HepG2 (cell line): Measurements from ENCODE around the gene TTBK2. TPM values are rescaled to one million over a fixed set of nuclear protein-coding genes. Genes with fewer than 3 reads are reported as not detected.

Source experiments
- ATF6 ChIP-seq: sonication (generic); formaldehyde crosslinking; conservative IDR thresholded peaks from 2 replicates; pipeline ENCODE4 v1.4.0; 2020; ENCODE audit warnings: missing genetic modification reagents
- FOSL1 ChIP-seq: sonication (generic); formaldehyde crosslinking; IDR thresholded peaks from 2 replicates; pipeline ENCODE4 v1.9.0; 2021; ENCODE audit warnings: missing genetic modification reagents, borderline replicate concordance
- GATAD2A ChIP-seq: IDR thresholded peaks from 2 replicates; pipeline ENCODE4 v1.6.1; 2016
- KLF9 ChIP-seq: IDR thresholded peaks from 2 replicates; pipeline ENCODE4 v1.6.1; 2016; ENCODE audit warnings: low read depth
- MBNL3 ChIP-seq: fragments of 250-450 bp; sonication (Bioruptor Pico); conservative IDR thresholded peaks from 2 replicates; pipeline ENCODE4 v1.8.0; 2022; ENCODE audit warnings: mild to moderate bottlenecking, inconsistent platforms
- NFATC3 ChIP-seq: sonication (generic); formaldehyde crosslinking; IDR thresholded peaks from 2 replicates; pipeline ENCODE4 v1.5.1; 2020; ENCODE audit warnings: mild to moderate bottlenecking, missing genetic modification reagents
- RCOR2 ChIP-seq: IDR thresholded peaks from 2 replicates; pipeline ENCODE4 v1.6.1; 2016; ENCODE audit warnings: missing biosample characterization, missing genetic modification reagents
- SIN3A ChIP-seq: IDR thresholded peaks from 2 replicates; pipeline ENCODE4 v1.6.1; 2011; ENCODE audit warnings: low read depth, mild to moderate bottlenecking, control low read depth, low read length, borderline replicate concordance
- SMC3 ChIP-seq: IDR thresholded peaks from 2 replicates; pipeline ENCODE4 v1.6.1; 2011; ENCODE audit warnings: low read length, improper control_type of control experiment
- THAP11 ChIP-seq: IDR thresholded peaks from 2 replicates; pipeline ENCODE4 v1.6.1; 2016; ENCODE audit warnings: missing biosample characterization, missing genetic modification reagents
- THYN1 ChIP-seq: sonication (generic); formaldehyde crosslinking; IDR thresholded peaks from 2 replicates; pipeline ENCODE4 v1.8.1; 2023; ENCODE audit warnings: low read depth, mild to moderate bottlenecking, moderate library complexity, missing genetic modification reagents, borderline replicate concordance
- ZKSCAN8 ChIP-seq: IDR thresholded peaks from 2 replicates; pipeline ENCODE4 v1.6.1; 2016; ENCODE audit warnings: borderline replicate concordance, missing genetic modification reagents, missing compliant biosample characterization
- ZNF101 ChIP-seq: sonication (generic); formaldehyde crosslinking; IDR thresholded peaks from 2 replicates; pipeline ENCODE4 v1.4.0; 2020; ENCODE audit warnings: mild to moderate bottlenecking, low read depth, missing genetic modification reagents, borderline replicate concordance
- ZNF224 ChIP-seq: sonication (generic); formaldehyde crosslinking; IDR thresholded peaks from 2 replicates; pipeline ENCODE4 v1.5.0; 2020; ENCODE audit warnings: mild to moderate bottlenecking, missing genetic modification reagents
- ZNF230 ChIP-seq: sonication (generic); formaldehyde crosslinking; IDR thresholded peaks from 2 replicates; pipeline ENCODE4 v1.4.0; 2020; ENCODE audit warnings: mild to moderate bottlenecking, missing genetic modification reagents
- ZNF879 ChIP-seq: sonication (generic); formaldehyde crosslinking; IDR thresholded peaks from 2 replicates; pipeline ENCODE4 v1.8.1; 2023; ENCODE audit warnings: missing genetic modification reagents
- polyA plus RNA-seq, 8 experiments: library from polyadenylated mRNA; depleted of rRNA in 3 of 8; stranded (reverse) in 7 of 8; unstranded in 1 of 8; fragments of >200 nt; fragmentation: Illumina TruSeq in 4 of 8; extraction: Trizol in 4 of 8; gene quantifications; 2 replicates each; pipeline versions ENCODE4 v1.2.1 to v1.2.3, GENCODE V29; 2011 to 2016; ENCODE audit warnings: low read depth in 4 of 8, missing spikeins in 1 of 8, mixed read lengths in 1 of 8; ENCODE audit not compliant: insufficient read depth in 1 of 8
- total RNA-seq, 5 experiments: library from RNA; depleted of rRNA; stranded (reverse); fragments of >200 nt; fragmentation: Illumina TruSeq; extraction: Trizol; gene quantifications; 2 replicates each; pipeline ENCODE4 v1.2.3, GENCODE V29; 2016; ENCODE audit warnings: low read depth in 1 of 5
- TF ChIP-seq, protein P1 (sequence below): sonication (generic); formaldehyde crosslinking; IDR thresholded peaks from 2 replicates; pipeline ENCODE4 v1.4.0; 2020; ENCODE audit warnings: missing genetic modification reagents
- TF ChIP-seq, protein P2 (sequence below): sonication (generic); formaldehyde crosslinking; IDR thresholded peaks from 2 replicates; pipeline ENCODE4 v1.8.1; 2023; ENCODE audit warnings: mild to moderate bottlenecking, missing genetic modification reagents
- TF ChIP-seq, protein P3 (sequence below): sonication (generic); formaldehyde crosslinking; IDR thresholded peaks from 2 replicates; pipeline ENCODE4 v1.5.1; 2020; ENCODE audit warnings: missing genetic modification reagents, mild to moderate bottlenecking, borderline replicate concordance
- TF ChIP-seq, protein P4 (sequence below): sonication (generic); formaldehyde crosslinking; IDR thresholded peaks from 2 replicates; pipeline ENCODE4 v1.4.0; 2020; ENCODE audit warnings: mild to moderate bottlenecking, missing genetic modification reagents, borderline replicate concordance

Gene TTBK2
- total and polyA plus RNA-seq, 2 of the 13 experiments (the other 11 are each of a cell fraction or from before 2014, with no cell fraction given): 5.1 to 7.4 TPM

DNA sequence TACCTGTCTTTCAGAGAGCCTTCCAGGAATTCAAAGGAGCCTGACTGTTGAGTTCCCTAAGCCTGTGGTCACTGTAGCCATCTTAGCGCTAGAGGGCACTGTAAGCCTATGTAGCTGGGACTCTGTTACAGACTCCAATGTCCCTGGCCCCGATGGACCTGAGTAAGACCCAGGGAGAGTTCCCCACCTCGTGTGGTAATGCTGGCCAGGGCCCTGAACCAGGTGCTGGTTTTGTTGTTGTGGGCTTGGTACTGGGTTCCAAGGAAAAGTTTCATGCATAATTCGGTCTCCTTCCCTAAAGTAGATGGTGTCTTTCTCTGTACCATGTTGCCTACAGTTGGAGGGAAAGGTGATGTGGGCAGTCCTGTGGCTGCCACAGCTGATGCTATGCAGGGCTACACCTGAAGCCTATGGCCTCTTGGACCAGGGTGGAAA, 216.1 kb downstream of the TTBK2 start (continued):
- TF ChIP-seq SIN3A (no peak), GATAD2A (CRISPR knock-in tag) (0 out of 2 replicates have a peak, but pooled peaks have one; percentile 30), FOSL1 (CRISPR knock-in tag) (no peak), THYN1 (CRISPR knock-in tag) (no peak), THAP11 (no peak), ZNF101 (no peak), ATF6 (CRISPR knock-in tag) (no peak), NFATC3 (CRISPR knock-in tag) (no peak), ZNF224 (CRISPR knock-in tag) (no peak), ZNF879 (CRISPR knock-in tag) (no peak), ZNF230 (CRISPR knock-in tag) (0 out of 2 replicates have a peak, but pooled peaks have one; percentile 40), SMC3 (peak; percentile 80; the same call in 1 of the 2 replicates), ZKSCAN8 (no peak), MBNL3 (CRISPR knock-in tag) (no peak), KLF9 (CRISPR knock-in tag) (no peak), RCOR2 (no peak)
- TF ChIP-seq, protein P1, sequence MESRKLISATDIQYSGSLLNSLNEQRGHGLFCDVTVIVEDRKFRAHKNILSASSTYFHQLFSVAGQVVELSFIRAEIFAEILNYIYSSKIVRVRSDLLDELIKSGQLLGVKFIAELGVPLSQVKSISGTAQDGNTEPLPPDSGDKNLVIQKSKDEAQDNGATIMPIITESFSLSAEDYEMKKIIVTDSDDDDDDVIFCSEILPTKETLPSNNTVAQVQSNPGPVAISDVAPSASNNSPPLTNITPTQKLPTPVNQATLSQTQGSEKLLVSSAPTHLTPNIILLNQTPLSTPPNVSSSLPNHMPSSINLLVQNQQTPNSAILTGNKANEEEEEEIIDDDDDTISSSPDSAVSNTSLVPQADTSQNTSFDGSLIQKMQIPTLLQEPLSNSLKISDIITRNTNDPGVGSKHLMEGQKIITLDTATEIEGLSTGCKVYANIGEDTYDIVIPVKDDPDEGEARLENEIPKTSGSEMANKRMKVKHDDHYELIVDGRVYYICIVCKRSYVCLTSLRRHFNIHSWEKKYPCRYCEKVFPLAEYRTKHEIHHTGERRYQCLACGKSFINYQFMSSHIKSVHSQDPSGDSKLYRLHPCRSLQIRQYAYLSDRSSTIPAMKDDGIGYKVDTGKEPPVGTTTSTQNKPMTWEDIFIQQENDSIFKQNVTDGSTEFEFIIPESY (CRISPR knock-in tag): 0 out of 2 replicates have a peak, but pooled peaks have one; percentile 33
- TF ChIP-seq, protein P2, sequence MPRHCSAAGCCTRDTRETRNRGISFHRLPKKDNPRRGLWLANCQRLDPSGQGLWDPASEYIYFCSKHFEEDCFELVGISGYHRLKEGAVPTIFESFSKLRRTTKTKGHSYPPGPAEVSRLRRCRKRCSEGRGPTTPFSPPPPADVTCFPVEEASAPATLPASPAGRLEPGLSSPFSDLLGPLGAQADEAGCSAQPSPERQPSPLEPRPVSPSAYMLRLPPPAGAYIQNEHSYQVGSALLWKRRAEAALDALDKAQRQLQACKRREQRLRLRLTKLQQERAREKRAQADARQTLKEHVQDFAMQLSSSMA (CRISPR knock-in tag): no peak
- TF ChIP-seq, protein P3, sequence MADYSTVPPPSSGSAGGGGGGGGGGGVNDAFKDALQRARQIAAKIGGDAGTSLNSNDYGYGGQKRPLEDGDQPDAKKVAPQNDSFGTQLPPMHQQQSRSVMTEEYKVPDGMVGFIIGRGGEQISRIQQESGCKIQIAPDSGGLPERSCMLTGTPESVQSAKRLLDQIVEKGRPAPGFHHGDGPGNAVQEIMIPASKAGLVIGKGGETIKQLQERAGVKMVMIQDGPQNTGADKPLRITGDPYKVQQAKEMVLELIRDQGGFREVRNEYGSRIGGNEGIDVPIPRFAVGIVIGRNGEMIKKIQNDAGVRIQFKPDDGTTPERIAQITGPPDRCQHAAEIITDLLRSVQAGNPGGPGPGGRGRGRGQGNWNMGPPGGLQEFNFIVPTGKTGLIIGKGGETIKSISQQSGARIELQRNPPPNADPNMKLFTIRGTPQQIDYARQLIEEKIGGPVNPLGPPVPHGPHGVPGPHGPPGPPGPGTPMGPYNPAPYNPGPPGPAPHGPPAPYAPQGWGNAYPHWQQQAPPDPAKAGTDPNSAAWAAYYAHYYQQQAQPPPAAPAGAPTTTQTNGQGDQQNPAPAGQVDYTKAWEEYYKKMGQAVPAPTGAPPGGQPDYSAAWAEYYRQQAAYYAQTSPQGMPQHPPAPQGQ (CRISPR knock-in tag): no peak
- TF ChIP-seq, protein P4, sequence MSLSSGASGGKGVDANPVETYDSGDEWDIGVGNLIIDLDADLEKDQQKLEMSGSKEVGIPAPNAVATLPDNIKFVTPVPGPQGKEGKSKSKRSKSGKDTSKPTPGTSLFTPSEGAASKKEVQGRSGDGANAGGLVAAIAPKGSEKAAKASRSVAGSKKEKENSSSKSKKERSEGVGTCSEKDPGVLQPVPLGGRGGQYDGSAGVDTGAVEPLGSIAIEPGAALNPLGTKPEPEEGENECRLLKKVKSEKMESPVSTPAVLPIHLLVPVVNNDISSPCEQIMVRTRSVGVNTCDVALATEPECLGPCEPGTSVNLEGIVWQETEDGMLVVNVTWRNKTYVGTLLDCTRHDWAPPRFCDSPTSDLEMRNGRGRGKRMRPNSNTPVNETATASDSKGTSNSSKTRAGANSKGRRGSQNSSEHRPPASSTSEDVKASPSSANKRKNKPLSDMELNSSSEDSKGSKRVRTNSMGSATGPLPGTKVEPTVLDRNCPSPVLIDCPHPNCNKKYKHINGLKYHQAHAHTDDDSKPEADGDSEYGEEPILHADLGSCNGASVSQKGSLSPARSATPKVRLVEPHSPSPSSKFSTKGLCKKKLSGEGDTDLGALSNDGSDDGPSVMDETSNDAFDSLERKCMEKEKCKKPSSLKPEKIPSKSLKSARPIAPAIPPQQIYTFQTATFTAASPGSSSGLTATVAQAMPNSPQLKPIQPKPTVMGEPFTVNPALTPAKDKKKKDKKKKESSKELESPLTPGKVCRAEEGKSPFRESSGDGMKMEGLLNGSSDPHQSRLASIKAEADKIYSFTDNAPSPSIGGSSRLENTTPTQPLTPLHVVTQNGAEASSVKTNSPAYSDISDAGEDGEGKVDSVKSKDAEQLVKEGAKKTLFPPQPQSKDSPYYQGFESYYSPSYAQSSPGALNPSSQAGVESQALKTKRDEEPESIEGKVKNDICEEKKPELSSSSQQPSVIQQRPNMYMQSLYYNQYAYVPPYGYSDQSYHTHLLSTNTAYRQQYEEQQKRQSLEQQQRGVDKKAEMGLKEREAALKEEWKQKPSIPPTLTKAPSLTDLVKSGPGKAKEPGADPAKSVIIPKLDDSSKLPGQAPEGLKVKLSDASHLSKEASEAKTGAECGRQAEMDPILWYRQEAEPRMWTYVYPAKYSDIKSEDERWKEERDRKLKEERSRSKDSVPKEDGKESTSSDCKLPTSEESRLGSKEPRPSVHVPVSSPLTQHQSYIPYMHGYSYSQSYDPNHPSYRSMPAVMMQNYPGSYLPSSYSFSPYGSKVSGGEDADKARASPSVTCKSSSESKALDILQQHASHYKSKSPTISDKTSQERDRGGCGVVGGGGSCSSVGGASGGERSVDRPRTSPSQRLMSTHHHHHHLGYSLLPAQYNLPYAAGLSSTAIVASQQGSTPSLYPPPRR (CRISPR knock-in tag): no peak
